Cardiac muscle cell (in vitro differentiated cells and primary cell): ENCODE measurements around the gene LYPD3. TPM values are rescaled to one million over a fixed set of nuclear protein-coding genes. Genes with fewer than 3 reads are reported as not detected.
"Not testable (repeated sequence)": the region's sequence is repeated elsewhere in the genome, so short reads cannot be mapped to it uniquely, and the experiment has no call there.

ENCODE experiments used
- DNase-seq, 2 donors: peaks; one replicate each; pipeline versions ENCODE4 v3.0.0 to v3.0.0-alpha.2; 2010 to 2017; ENCODE audit warnings: low read depth in 1 of 2, low spot score in 1 of 2
- H3K27ac ChIP-seq: fragments of 200-600 bp; sonication (generic); 2 replicates; pipeline ENCODE4 v1.5.1; 2016
- H3K27me3 ChIP-seq: fragments of 200-600 bp; sonication (generic); 2 replicates; pipeline ENCODE4 v1.6.0; 2016; ENCODE audit warnings: control low read depth
- H3K36me3 ChIP-seq: fragments of 200-600 bp; sonication (generic); 2 replicates; pipeline ENCODE4 v1.5.1; 2016; ENCODE audit warnings: control low read depth
- H3K4me1 ChIP-seq: fragments of 200-600 bp; sonication (generic); 2 replicates; pipeline ENCODE4 v1.8.1; 2017; ENCODE audit warnings: low read depth, mild to moderate bottlenecking, mixed run types
- H3K4me3 ChIP-seq: fragments of 200-600 bp; sonication (generic); 2 replicates; pipeline ENCODE4 v1.5.1; 2016; ENCODE audit warnings: mild to moderate bottlenecking
- H3K9me3 ChIP-seq: fragments of 200-600 bp; sonication (generic); 2 replicates; pipeline ENCODE4 v1.5.1; 2017; ENCODE audit warnings: low read depth, mild to moderate bottlenecking, control low read depth
- CTCF ChIP-seq: IDR thresholded peaks from 2 replicates; pipeline ENCODE4 v1.5.1; 2012; ENCODE audit warnings: low read depth, mild to moderate bottlenecking, low read length
- polyA plus RNA-seq: library from polyadenylated mRNA; unstranded; fragments of >200 nt; fragmentation: Nextera tagmentation; extraction: Ambion mirVana; gene quantifications from 2 replicates; pipeline ENCODE4 v1.2.1, GENCODE V29; 2016
- total RNA-seq: library from RNA; depleted of rRNA; stranded (reverse); fragments of >200 nt; gene quantifications from 2 replicates; pipeline ENCODE4 v1.2.3, GENCODE V29; 2016

The LYPD3 gene
- total and polyA plus RNA-seq, 2 experiments from 2014 or later: 0.73 to 3.2 TPM

DNA sequence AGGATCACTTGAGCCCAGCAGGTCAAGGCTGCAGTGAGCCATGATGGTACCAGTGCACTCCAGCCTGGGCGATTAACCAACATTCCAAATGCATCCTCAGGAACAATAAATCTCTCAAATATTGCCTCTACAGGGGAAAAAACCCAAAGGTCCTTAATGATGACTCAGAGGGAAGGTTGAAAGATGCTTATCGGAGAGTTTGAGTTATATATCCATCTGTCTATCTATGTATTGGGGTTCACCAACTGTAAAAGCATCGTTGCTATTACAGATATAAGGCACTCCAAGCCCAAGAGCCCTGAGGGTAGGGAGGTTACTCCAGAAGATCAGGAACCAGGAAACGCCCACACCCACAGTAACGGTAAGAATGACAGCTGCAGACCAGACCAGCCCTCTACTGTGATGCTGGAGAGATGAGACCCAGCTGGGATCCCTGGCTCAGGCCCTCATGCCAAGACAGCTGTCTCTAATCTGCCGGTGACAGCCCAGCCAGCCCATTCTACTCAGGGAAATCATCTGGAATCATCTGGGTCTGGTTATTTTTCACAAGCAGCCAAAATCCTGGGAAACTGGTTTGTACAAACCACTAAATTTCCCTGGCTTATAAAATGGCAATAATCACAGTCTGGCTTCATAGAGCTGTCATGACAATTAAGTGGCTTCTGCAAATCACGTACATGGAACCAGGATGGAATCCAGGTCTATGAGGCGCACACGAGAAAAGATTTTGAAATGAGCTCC, 26.9 kb downstream of the LYPD3 start:
- H3K36me3 ChIP-seq: no peaks in the 10 kb centered on the region
- TF ChIP-seq CTCF: no peak
- no peak overlapping the region for H3K4me3 ChIP-seq
- DNase-seq: peak in 1 of 2 donors; percentile 86
- no peak overlapping the region for H3K27ac ChIP-seq
- H3K27me3 ChIP-seq: peaks cover 2% of the 10 kb centered on the region
- no peaks in the 10 kb centered on the region for H3K4me1 ChIP-seq
- no peaks in the 10 kb centered on the region for H3K9me3 ChIP-seq

DNA sequence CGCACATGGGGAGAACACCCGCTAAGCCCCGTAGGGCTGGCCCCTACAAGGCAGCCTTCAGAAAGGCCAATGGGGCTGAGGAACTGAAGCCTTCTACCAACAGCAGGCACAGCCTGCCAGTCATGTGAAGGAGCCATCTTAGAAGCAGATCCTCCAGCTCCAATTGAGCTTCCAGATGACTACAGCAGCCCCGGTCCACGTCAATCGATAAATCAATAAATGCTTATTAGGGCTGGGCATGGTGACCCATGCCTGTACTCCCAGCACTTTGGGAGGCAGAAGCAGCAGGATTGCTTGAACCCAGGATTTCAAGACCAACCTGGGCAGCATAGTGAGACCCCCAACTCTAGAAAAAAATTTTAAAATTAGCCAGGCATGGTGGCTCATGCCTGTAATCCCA, 27.7 kb downstream of the LYPD3 start:
- H3K27me3 ChIP-seq: peaks cover 2% of the 10 kb centered on the region
- no peaks in the 10 kb centered on the region for H3K9me3 ChIP-seq
- no peak for DNase-seq
- TF ChIP-seq CTCF: no peak
- H3K36me3 ChIP-seq: no peaks in the 10 kb centered on the region
- no peaks in the 10 kb centered on the region for H3K4me1 ChIP-seq
- H3K27ac ChIP-seq: no peak overlapping the region
- no peak overlapping the region for H3K4me3 ChIP-seq

GRCh38 chr19:43437284-43437683, 28.1 kb downstream of the LYPD3 start:
- not testable (repeated sequence) for DNase-seq, H3K36me3 ChIP-seq, H3K4me1 ChIP-seq, H3K27me3 ChIP-seq, H3K4me3 ChIP-seq, H3K27ac ChIP-seq, H3K9me3 ChIP-seq

DNA sequence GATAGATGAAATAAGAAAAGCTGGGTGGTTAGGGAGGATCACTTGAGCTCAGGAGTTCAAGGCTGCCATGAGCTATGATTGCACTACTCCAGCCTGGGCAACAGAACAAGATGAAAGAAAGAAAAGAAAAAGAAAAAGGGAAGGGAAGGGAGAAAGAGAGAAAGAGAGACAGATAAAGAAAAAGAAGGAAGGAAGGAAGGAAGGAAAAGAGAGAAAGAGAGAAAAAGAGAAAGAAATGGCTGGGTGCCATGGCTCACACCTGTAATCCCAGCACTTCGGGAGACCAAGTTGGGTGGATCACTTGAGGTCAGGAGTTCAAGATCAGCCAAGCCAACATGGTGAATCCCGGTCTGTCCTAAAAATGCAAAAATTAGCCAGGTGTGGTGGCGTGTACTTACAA, 29.6 kb downstream of the LYPD3 start:
- DNase-seq: no peak
- no peak for TF ChIP-seq CTCF
- no peaks in the 10 kb centered on the region for H3K27me3 ChIP-seq
- H3K4me1 ChIP-seq: no peaks in the 10 kb centered on the region
- no peaks in the 10 kb centered on the region for H3K36me3 ChIP-seq
- H3K27ac ChIP-seq: no peak overlapping the region
- no peaks in the 10 kb centered on the region for H3K9me3 ChIP-seq
- H3K4me3 ChIP-seq: no peak overlapping the region

GRCh38 chr19:43433689-43434088, 31.7 kb downstream of the LYPD3 start:
- Histone ChIP-seq H3K4me1 (no peaks in the 10 kb centered on the region), H3K36me3 (no peaks in the 10 kb centered on the region), H3K27ac (no peak overlapping the region), H3K27me3 (no peaks in the 10 kb centered on the region), H3K9me3 (no peaks in the 10 kb centered on the region), H3K4me3 (no peak overlapping the region)
- TF ChIP-seq CTCF: no peak
- no peak for DNase-seq

DNA sequence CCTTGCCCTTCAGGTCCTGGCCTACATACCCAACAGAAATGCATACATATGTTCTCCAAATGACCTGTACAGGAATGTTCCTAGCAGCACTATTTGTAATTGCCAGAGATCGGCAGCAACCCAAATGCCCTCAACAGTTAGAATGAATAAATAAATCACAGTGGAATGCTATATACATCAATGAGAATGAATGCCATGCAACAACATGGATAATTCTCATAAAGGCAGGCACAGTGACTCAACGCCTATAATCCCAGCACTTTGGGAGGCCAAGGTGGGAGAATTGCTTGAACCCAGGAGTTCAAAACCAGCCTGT, 32.1 kb downstream of the LYPD3 start:
- no peak for DNase-seq
- no peak overlapping the region for H3K4me3 ChIP-seq
- no peaks in the 10 kb centered on the region for H3K36me3 ChIP-seq
- no peaks in the 10 kb centered on the region for H3K4me1 ChIP-seq
- no peaks in the 10 kb centered on the region for H3K27me3 ChIP-seq
- TF ChIP-seq CTCF: no peak
- H3K27ac ChIP-seq: no peak overlapping the region
- H3K9me3 ChIP-seq: no peaks in the 10 kb centered on the region
